Measurements from ENCODE around the gene F3. TPM values are rescaled to one million over a fixed set of nuclear protein-coding genes. Genes with fewer than 3 reads are reported as not detected.
A peak's percentile ranks its signal among the peaks of the same experiment; 100 is the strongest.

Gene F3
- total RNA-seq (under 1 TPM; 0.22 to 0.44 TPM), polyA plus RNA-seq (not detected)

DNA sequence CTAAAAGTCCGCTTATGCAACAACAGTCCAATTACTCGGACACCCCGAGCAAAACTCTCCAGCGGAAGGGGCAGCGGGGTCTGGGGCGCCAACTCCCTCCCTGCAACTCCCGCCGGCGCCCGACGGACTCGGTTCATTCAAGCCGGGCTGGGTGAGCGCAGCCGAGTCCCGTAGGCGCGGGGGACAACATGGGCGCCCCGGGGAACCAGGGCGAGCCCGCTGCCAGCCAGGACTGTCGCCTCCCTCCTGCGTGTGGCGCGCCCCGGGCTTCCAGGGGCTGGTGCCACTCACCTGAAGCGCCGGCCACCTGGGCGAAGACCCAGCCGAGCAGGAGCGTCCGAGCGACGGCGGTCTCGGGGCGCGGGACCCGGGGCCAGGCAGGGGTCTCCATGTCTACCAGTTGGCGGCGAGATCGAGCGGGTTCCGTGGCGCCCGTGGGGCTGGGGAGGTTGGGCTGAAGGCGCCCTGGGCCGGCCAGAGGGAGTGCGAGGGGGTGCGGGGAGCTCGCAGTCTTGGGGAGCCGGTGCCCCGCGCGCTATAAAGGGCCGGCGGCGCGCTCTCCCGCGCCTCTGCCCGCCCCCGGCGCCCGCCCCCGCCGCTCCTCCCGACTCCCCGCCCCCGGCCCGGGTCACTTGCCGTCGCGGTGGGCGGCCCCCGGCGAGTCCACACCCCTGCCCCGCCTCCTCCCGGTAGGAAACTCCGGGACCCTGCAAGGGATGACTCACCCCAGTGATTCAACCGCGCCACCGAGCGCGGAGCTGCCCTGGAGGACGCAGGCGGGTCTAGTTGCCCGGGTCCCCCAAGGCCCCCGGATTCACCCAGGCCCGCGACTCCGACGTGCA lies at the start of gene F3:
F3 (minus strand) TSS at position 514 of the 842 bp plus-strand sequence; CDS start at position 391, 123 bp downstream.
- Histone ChIP-seq H3K27me3 (ENCODE audit: insufficient read depth, low read length) (peaks cover 11% of the 10 kb centered on the region), H3K36me3 (ENCODE audit: insufficient read depth, low read length) (no peaks in the 10 kb centered on the region), H3K4me3 (ENCODE audit: low read length in 2 of 2) (no peak within 1 kb of the TSS), H3K4me1 (ENCODE audit: insufficient read depth, low read length) (peaks cover 10% of the 10 kb centered on the region), H3K9me3 (ENCODE audit: control insufficient read depth in 1 of 2, low read length in 2 of 2) (no peaks in the 10 kb centered on the region), H3K27ac (ENCODE audit: low read depth, low read length) (no peak within 1 kb of the TSS)
- CTCF ChIA-PET (ENCODE audit: partially characterized antibody) = no interaction called here
- Mint-ChIP-seq H3K9me3 (no peaks in the 10 kb centered on the region), H3K4me1 (peaks cover 10 to 25% (median 14%) of the 10 kb centered on the region in 4 donors), H3K27ac (no peak within 1 kb of the TSS), H3K4me3 (peak within 1 kb of the TSS; percentile 66 to 83 (median 76)), H3K27me3 (peaks cover 48 to 50% of the 10 kb centered on the region in 2 donors), H3K36me3 (no peaks in the 10 kb centered on the region)
- peak; percentile 3 to 65 (median 7) for DNase-seq
- intact Hi-C loops (cut with micrococcal nuclease) = no loop called here
- POLR2A ChIA-PET (ENCODE audit: partially characterized antibody) = no interaction called here

DNA sequence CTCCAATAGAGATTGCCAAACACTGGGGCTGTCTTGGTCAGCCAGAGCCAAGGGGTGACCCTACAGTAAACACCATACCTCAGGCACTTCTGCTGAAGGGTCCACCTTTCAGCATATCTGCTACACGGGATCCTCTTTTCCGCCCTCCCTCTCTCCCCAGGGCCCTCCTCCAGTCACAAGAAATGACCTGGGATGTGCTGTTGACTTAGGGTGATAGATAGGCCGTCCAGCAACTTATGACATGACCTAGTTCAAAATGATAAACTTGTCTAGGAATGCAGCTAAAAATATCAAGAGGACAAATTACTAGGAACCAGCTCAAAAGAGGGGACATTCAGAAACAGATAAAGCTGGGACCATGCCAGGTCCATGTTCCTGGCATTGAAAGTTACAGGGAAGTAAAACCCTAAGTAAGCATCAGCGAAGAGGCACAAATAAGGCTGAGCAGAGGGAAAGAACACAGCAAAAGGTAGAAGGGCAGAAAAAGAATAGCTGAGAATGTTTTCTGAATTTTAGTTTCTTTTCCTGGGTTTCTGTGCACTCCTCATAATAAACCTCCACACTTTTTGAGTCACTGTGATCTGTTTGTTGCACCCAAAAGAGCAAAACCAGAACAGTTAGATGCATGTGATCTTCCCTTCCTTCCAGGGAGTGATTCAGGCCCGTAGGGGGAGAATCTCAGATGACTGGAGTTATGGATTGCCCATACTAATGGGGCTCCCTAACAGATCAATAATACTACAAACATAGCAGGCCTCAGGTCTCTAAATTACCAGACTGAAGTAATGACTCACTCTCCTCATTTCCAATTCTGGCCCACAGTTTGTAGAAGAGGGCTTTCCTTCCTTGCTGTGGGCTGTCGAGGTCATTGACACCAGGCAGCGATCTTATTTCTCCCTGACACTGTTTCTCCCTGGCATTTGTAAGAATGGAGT lies 48.9 kb upstream of the F3 start:
- H3K9me3 ChIP-seq (ENCODE audit: control insufficient read depth in 1 of 2, low read length in 2 of 2) = no peaks in the 10 kb centered on the region
- no peak overlapping the region for H3K4me3 ChIP-seq (ENCODE audit: low read length in 2 of 2)
- intact Hi-C loops (cut with micrococcal nuclease) = no loop called here
- CTCF ChIA-PET (ENCODE audit: partially characterized antibody) = no interaction called here
- H3K27me3 ChIP-seq (ENCODE audit: insufficient read depth, low read length) = no peaks in the 10 kb centered on the region
- H3K27ac Mint-ChIP-seq = no peak overlapping the region
- H3K9me3 Mint-ChIP-seq = no peaks in the 10 kb centered on the region
- no peaks in the 10 kb centered on the region for H3K36me3 ChIP-seq (ENCODE audit: insufficient read depth, low read length)
- peaks cover 4 to 6% of the 10 kb centered on the region in 2 donors for H3K27me3 Mint-ChIP-seq
- POLR2A ChIA-PET (ENCODE audit: partially characterized antibody) = no interaction called here
- H3K4me1 ChIP-seq (ENCODE audit: insufficient read depth, low read length) = no peaks in the 10 kb centered on the region
- H3K27ac ChIP-seq (ENCODE audit: low read depth, low read length) = no peak overlapping the region
- no peak overlapping the region for H3K4me3 Mint-ChIP-seq
- H3K4me1 Mint-ChIP-seq = no peaks in the 10 kb centered on the region
- no peaks in the 10 kb centered on the region for H3K36me3 Mint-ChIP-seq
- no peak for DNase-seq

DNA sequence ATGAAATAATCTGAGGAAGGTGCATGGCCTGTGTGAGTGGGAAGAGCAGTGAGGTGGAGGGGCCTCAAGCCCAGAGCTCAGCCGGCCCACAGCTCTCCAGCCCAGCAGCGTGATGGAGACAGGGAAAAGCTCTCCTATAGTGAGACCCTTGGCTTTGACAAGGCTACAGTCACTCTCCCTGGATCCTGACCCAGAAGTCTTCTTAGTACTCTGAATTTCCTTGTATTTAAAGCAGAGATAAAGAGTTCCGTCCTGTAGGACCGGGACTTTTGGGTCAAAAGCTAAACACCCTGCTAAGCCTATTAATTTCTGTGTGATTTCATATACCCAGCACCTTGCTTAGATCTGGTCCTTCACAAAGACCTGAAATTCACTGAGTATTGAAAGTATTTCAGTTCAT lies 48.2 kb upstream of the F3 start:
- ChIA-PET POLR2A (ENCODE audit: partially characterized antibody) (no interaction called here), CTCF (ENCODE audit: partially characterized antibody) (no interaction called here)
- H3K4me3 Mint-ChIP-seq = no peak overlapping the region
- no peaks in the 10 kb centered on the region for H3K4me1 ChIP-seq (ENCODE audit: insufficient read depth, low read length)
- H3K9me3 Mint-ChIP-seq = no peaks in the 10 kb centered on the region
- no peaks in the 10 kb centered on the region for H3K9me3 ChIP-seq (ENCODE audit: control insufficient read depth in 1 of 2, low read length in 2 of 2)
- no peak overlapping the region for H3K4me3 ChIP-seq (ENCODE audit: low read length in 2 of 2)
- intact Hi-C loops (cut with micrococcal nuclease) = no loop called here
- no peak overlapping the region for H3K27ac ChIP-seq (ENCODE audit: low read depth, low read length)
- H3K36me3 ChIP-seq (ENCODE audit: insufficient read depth, low read length) = no peaks in the 10 kb centered on the region
- H3K27ac Mint-ChIP-seq = no peak overlapping the region
- peaks cover 4 to 6% of the 10 kb centered on the region in 2 donors for H3K27me3 Mint-ChIP-seq
- no peaks in the 10 kb centered on the region for H3K4me1 Mint-ChIP-seq
- no peaks in the 10 kb centered on the region for H3K27me3 ChIP-seq (ENCODE audit: insufficient read depth, low read length)
- no peak for DNase-seq
- H3K36me3 Mint-ChIP-seq = no peaks in the 10 kb centered on the region

DNA sequence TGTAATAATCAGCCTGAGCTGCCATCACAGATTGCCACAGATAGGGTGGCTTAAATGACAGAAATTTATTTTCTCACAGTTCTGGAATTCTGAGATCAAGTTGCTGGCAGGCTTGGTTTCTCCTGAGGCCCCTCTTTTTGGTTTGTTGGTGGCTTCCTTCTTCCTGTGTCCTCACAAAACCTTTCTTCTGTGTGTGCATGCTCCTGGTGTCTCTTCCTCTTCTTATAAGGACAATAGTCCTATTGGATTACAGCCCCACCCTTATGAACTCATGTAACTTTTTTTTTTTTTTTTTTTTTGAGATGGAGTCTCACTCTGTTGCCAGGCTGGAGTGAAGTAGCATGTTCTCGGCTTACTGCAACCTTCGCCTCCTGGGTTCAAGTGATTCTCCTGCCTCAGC lies 41.0 kb upstream of the F3 start:
- ChIA-PET CTCF (ENCODE audit: partially characterized antibody) (no interaction called here), POLR2A (ENCODE audit: partially characterized antibody) (no interaction called here)
- Mint-ChIP-seq H3K9me3 (peaks cover 0 to 13% (median 9%) of the 10 kb centered on the region in 8 donors), H3K27me3 (peaks cover 0 to 5% of the 10 kb centered on the region in 2 donors), H3K36me3 (peaks cover 0 to 3% of the 10 kb centered on the region in 2 donors), H3K4me3 (no peak overlapping the region), H3K4me1 (no peaks in the 10 kb centered on the region), H3K27ac (no peak overlapping the region)
- DNase-seq = no peak
- H3K27ac ChIP-seq (ENCODE audit: low read depth, low read length) = no peak overlapping the region
- intact Hi-C loops (cut with micrococcal nuclease) = no loop called here
- H3K27me3 ChIP-seq (ENCODE audit: insufficient read depth, low read length) = no peaks in the 10 kb centered on the region
- no peaks in the 10 kb centered on the region for H3K36me3 ChIP-seq (ENCODE audit: insufficient read depth, low read length)
- no peaks in the 10 kb centered on the region for H3K4me1 ChIP-seq (ENCODE audit: insufficient read depth, low read length)
- H3K9me3 ChIP-seq (ENCODE audit: control insufficient read depth in 1 of 2, low read length in 2 of 2) = no peaks in the 10 kb centered on the region
- H3K4me3 ChIP-seq (ENCODE audit: low read length in 2 of 2) = no peak overlapping the region

DNA sequence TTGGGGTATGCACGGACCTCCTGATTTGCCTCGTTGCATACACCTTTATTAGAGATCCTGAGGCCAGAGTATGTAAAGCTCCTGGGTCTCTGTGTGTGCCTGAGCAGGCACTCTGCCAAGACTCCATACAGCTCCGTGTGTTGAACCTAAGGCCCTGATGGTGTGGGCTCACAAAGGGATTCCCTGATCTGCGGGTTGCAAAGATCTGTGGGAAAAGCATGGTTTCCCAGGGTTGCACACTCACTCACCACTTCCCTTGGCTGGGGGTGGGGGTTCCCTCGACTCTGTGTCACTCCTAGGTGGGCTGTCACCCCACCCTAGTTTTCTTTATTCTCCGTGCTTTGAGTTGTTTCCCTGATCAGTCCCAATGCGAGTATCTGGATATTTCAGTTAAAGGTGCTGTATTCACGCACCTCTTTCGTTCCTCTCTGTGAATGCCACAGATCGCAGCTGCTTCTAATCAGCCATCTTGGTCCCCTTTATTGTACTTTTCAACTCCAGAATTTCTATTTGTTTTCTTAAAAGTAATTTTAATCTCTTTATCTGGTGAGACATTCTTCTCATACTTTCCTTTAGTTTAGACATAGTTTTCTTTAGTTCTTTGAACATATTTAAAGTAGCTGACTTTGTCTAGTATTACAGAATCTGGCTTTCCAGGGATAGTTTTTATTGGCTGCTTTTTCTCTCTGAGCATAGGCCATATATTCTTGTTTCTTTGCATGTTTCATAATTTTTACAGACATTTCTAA lies 39.0 kb upstream of the F3 start:
- Mint-ChIP-seq H3K9me3 (peaks cover 0 to 26% (median 16%) of the 10 kb centered on the region in 8 donors), H3K36me3 (peaks cover 0 to 3% of the 10 kb centered on the region in 2 donors), H3K4me1 (no peaks in the 10 kb centered on the region), H3K27me3 (peaks cover 0 to 5% of the 10 kb centered on the region in 2 donors), H3K4me3 (no peak overlapping the region), H3K27ac (no peak overlapping the region)
- POLR2A ChIA-PET (ENCODE audit: partially characterized antibody) = no interaction called here
- DNase-seq = no peak
- Histone ChIP-seq H3K4me3 (ENCODE audit: low read length in 2 of 2) (no peak overlapping the region), H3K9me3 (ENCODE audit: control insufficient read depth in 1 of 2, low read length in 2 of 2) (no peaks in the 10 kb centered on the region), H3K36me3 (ENCODE audit: insufficient read depth, low read length) (no peaks in the 10 kb centered on the region), H3K4me1 (ENCODE audit: insufficient read depth, low read length) (no peaks in the 10 kb centered on the region), H3K27ac (ENCODE audit: low read depth, low read length) (no peak overlapping the region), H3K27me3 (ENCODE audit: insufficient read depth, low read length) (no peaks in the 10 kb centered on the region)
- CTCF ChIA-PET (ENCODE audit: partially characterized antibody) = no interaction called here
- intact Hi-C loops (cut with micrococcal nuclease) = no loop called here

DNA sequence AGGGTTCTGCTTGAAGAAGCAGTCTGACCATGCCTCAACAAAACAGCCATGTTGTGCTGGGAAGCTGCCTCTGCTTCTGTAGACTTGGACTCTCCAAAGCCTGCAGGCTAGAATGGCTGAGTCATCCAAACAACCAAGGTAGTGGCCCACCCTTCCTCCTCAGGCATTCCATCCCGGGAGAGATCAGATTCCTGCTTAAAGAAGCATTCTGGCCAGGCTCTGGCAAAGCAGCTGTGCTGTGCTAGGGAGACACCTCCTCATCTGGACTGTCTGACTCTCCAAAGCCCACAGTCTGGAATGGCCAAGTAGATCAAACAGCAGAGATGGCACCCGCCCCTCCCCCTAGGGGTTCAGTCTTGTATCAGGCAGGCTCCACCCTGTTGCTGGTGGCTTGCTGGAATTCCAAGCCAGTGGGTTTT lies 38.3 kb upstream of the F3 start:
- Mint-ChIP-seq H3K9me3 (peaks cover 0 to 32% (median 17%) of the 10 kb centered on the region in 8 donors), H3K27me3 (peaks cover 0 to 5% of the 10 kb centered on the region in 2 donors), H3K27ac (no peak overlapping the region), H3K36me3 (peaks cover 0 to 3% of the 10 kb centered on the region in 2 donors), H3K4me3 (no peak overlapping the region), H3K4me1 (no peaks in the 10 kb centered on the region)
- H3K4me1 ChIP-seq (ENCODE audit: insufficient read depth, low read length) = no peaks in the 10 kb centered on the region
- H3K9me3 ChIP-seq (ENCODE audit: control insufficient read depth in 1 of 2, low read length in 2 of 2) = no peaks in the 10 kb centered on the region
- H3K27me3 ChIP-seq (ENCODE audit: insufficient read depth, low read length) = no peaks in the 10 kb centered on the region
- DNase-seq = no peak
- H3K27ac ChIP-seq (ENCODE audit: low read depth, low read length) = no peak overlapping the region
- no peaks in the 10 kb centered on the region for H3K36me3 ChIP-seq (ENCODE audit: insufficient read depth, low read length)
- ChIA-PET POLR2A (ENCODE audit: partially characterized antibody) (no interaction called here), CTCF (ENCODE audit: partially characterized antibody) (no interaction called here)
- intact Hi-C loops (cut with micrococcal nuclease) = no loop called here
- no peak overlapping the region for H3K4me3 ChIP-seq (ENCODE audit: low read length in 2 of 2)

DNA sequence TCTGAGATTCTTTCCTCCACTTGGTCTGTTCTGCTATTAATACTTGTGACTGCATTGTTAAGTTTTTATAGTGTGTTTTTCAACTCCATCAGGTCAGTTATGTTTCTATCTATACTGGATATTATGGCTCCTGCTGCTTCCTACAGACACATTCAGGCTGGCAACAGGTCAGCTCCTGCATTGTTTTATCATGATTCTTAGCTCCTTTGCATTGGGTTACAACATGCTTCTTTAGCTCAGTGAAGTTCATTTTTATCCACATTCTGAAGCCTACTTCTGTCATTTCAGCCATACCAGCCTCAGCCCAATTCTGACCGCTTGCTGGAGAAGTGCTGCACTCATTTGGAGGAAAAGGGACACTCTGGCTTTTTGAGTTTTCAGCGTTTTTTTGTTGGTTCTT lies 37.3 kb upstream of the F3 start:
- CTCF ChIA-PET (ENCODE audit: partially characterized antibody) = no interaction called here
- Mint-ChIP-seq H3K36me3 (peaks cover 0 to 3% of the 10 kb centered on the region in 2 donors), H3K27ac (no peak overlapping the region), H3K4me3 (no peak overlapping the region), H3K9me3 (peaks cover 0 to 32% (median 18%) of the 10 kb centered on the region in 8 donors), H3K4me1 (no peaks in the 10 kb centered on the region), H3K27me3 (peaks cover 0 to 5% of the 10 kb centered on the region in 2 donors)
- H3K36me3 ChIP-seq (ENCODE audit: insufficient read depth, low read length) = no peaks in the 10 kb centered on the region
- POLR2A ChIA-PET (ENCODE audit: partially characterized antibody) = no interaction called here
- no peaks in the 10 kb centered on the region for H3K4me1 ChIP-seq (ENCODE audit: insufficient read depth, low read length)
- H3K27ac ChIP-seq (ENCODE audit: low read depth, low read length) = no peak overlapping the region
- H3K9me3 ChIP-seq (ENCODE audit: control insufficient read depth in 1 of 2, low read length in 2 of 2) = no peaks in the 10 kb centered on the region
- no peak overlapping the region for H3K4me3 ChIP-seq (ENCODE audit: low read length in 2 of 2)
- intact Hi-C loops (cut with micrococcal nuclease) = no loop called here
- DNase-seq = no peak
- no peaks in the 10 kb centered on the region for H3K27me3 ChIP-seq (ENCODE audit: insufficient read depth, low read length)
